Left lobe of liver (tissue), 2 donors: ENCODE results near the gene TNFSF12. TPM values are rescaled to one million over a fixed set of nuclear protein-coding genes. Genes with fewer than 3 reads are reported as not detected.
A peak's percentile ranks its signal among the peaks of the same experiment; 100 is the strongest.

Source experiments
- ATAC-seq: fragments of 200-7000 bp; cut with Tn5 transposase; one replicate; pipeline ENCODE4 v1.9.1; 2020; ENCODE audit warnings: mild to moderate bottlenecking, moderate library complexity
- DNase-seq: peaks from one replicate; pipeline ENCODE4 v3.0.0-alpha.2; 2020; ENCODE audit warnings: low spot score
- total RNA-seq: library from RNA; stranded (reverse); gene quantifications from one replicate; pipeline ENCODE4 v1.2.1, GENCODE V29; 2021
- donor health status: DM: no; HTN: no; CAD: no; lungs with moderate emphysema.
- donor health status: DM: no; HTN: yes; CAD: no.

The TNFSF12 gene
- total RNA-seq, 1 donor from 2014 or later, result 9.3 TPM

DNA sequence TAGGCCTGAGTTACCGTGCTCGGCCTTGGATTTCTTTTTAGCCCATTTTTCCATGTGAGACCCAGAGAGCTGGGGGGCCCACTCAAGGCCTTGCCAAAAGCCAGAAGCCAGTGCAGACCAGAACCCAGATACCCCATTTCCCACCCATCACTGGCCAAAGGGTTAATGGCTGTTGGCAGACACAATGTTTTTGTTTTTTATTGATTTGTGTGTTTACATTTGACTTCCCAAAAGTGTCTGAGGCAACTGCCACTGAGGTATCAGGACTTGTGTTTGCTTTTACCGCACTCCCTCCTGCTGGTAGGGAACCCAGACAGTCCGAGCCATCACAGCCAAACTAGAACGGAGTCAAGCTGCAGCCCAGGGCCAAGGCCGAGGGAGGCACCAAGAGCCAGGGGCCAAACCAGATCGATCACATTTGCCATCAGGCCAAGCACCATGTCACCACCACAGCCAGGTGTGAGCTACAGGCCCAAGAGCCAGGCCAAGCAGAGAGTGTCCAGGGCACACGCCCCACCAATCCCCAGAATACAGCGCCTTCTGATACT, 7.7 kb upstream of the TNFSF12 start:
- no peak for ATAC-seq
- no peak for DNase-seq

DNA sequence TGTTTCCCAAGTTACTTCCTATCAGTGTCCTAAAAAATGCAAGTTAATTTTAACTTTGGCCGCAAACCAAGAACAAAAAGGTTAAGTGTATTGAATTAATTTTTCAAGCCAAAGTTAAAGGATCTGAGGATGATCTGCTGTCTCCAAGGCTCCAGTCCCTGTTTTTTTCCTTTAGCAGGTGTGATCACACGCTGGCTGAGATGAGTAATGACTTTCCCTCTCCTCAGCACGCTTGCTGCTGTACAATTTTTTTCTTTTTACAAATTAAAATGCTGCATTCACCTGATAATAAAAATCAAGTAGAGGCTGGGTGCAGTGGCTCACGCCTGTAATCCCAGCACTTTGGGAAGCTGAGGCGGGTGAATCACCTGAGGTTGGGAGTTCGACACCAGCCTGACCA, 3.9 kb upstream of the TNFSF12 start:
- DNase-seq, result no peak
- ATAC-seq, result no peak

DNA sequence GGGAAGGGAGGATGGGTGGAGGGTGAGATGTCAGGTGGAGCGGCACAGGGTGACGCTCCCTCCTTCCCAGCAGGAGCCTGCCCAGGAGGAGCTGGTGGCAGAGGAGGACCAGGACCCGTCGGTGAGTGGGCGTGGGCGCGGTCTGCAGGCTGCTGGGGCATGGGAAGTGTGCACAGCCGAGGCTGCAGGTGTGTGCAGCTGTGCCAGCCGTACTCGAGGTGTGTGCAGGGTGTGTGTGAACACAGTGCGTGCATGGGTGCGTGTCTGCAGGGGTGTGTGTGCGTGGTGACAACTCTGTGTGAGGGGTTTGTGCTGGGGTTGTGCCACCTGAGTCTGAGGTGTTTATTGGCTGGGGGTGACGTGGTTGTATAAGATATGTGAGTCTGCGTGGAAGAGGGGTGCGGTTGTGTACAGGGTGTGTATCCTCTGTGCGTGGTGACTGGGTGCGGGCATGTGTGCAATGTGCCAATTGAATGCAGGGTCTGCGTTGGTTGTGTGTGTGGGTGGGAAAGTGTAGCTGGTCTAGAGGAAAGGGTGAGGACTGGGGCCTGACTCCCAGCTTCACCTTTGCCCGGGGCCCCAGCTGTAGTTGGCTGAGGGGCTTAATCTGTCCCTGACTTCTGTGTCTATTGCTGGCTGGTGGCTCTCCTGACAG, 670 bp downstream of the TNFSF12 start:
- DNase-seq (no peak), ATAC-seq (peak; percentile 56)

DNA sequence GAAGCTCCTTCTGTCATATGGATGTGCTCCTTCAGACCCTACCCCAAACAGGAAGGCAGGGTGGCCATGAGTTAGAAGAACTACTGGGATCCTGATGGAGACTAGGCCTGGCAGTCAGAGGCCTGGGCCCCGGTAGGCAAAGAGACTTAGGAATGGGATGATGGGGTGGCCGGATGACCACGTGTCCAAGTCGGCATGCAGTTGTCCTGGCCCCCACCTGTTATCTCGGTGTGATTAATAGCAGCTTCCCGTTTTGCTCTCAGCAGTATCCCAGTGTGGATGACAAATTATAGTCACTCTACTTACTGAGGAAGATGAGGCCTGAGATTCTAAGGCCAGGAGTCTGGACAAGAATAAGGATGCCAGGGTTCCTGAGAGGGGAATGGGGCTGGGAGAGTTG, 1.5 kb downstream of the TNFSF12 start:
- DNase-seq, result no peak
- ATAC-seq, result no peak

DNA sequence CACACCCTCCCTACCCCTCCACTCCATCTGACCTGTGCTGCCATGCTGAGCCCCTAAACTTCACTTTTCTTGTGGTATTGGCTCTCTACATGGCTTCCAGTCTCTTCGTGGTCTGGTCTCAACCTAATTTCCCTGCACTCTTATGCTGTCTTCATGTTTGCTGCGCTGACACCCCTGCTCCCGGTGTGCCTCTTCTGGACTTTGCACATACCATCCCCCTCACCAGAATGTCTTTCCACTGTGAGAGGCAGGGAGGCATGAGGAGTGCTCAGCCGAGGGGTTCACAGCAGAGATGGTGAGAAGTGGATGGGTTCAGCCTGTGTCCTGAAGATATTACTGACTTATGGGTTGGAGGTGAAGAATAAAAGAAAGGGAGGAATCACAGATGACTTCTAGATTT, 2.5 kb downstream of the TNFSF12 start:
- no peak for DNase-seq
- ATAC-seq, result no peak

DNA sequence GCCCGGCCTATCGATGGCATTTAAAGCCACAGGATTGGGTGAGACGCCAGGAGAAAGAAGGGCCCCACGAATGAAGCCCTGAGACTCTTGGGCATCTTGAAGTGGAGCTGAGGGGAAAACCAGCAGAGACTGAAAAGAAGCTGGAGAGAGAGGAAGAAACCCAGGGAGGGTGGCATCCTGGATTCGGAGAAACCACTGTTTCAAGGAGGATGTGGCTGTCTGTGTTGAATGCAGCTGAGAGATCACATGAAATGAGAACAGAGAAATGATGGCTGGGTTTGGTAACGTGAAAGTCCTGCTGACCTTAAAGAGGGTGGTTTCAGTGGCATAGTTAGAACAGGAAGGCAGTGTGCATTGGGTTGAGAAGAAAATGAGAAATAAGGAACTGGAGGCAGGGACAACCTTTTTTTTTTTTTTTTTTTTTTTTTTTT, 3.8 kb downstream of the TNFSF12 start:
- DNase-seq (no peak), ATAC-seq (no peak)

DNA sequence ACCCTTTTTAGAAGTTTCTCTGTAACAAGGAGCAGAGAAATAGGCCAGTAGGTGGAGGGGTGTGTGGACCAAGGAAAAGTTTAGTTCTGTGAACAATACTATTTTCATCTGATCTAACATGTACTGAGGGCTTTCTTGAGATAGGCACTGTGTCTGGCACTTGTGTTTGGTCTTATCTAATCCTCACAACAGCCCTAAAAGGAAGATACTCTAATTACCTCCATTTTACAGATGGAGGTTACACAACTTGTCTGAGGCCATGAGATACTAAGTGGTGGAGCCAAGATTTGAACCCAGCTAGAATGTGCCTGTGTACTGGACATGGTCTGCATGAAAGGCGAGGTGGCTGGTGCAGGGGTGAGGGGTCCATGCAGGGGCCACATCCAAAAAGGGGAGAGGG, 4.5 kb downstream of the TNFSF12 start:
- ATAC-seq (no peak), DNase-seq (no peak)

DNA sequence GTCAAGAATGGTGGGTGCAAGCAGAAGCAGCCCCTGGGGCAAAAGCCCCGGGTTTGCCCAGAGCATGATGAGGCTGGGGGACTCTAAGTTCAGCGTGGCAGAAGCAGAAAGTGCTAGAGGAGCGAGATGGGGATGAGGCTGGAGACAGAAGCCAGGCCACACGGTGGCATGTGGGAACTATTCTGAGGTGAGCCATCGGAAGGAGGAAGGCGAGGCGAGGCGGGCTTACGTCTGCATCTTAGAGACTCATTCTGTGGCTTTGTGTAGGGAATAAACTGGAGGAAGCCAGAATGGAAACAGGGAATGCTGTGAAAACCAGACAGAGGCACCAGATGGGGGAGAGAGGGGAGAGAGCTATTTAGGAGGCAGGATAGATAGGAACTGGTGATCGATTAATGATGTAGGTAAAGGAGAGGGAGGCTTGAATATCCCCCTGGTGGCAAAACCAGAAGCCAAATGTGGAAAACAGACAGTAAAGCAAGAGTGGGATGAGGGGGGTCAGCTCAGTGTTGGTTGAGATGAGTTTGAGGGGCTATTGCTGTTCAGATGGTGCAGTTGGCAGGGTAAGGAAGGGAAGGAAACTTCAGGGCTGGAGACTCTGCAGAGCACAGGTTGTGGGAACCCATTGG, 6.6 kb downstream of the TNFSF12 start:
- DNase-seq (no peak), ATAC-seq (no peak)

DNA sequence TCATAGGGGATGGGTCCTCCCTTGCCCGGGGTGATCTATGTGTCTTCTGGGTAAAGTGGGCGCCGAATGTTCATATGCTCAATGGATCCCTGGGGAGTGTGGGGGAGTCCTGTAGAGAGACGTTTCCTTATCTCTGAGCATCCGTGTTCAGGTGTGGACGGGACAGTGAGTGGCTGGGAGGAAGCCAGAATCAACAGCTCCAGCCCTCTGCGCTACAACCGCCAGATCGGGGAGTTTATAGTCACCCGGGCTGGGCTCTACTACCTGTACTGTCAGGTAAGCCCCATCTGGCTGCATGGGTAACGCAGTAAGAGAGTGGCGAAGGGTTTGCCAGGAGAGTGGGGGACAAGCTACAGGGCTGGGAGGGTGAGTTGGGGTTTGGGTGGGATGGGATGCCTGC, 7.8 kb downstream of the TNFSF12 start:
- ATAC-seq, result no peak

DNA sequence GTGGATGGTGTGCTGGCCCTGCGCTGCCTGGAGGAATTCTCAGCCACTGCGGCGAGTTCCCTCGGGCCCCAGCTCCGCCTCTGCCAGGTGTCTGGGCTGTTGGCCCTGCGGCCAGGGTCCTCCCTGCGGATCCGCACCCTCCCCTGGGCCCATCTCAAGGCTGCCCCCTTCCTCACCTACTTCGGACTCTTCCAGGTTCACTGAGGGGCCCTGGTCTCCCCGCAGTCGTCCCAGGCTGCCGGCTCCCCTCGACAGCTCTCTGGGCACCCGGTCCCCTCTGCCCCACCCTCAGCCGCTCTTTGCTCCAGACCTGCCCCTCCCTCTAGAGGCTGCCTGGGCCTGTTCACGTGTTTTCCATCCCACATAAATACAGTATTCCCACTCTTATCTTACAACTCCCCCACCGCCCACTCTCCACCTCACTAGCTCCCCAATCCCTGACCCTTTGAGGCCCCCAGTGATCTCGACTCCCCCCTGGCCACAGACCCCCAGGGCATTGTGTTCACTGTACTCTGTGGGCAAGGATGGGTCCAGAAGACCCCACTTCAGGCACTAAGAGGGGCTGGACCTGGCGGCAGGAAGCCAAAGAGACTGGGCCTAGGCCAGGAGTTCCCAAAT, 8.4 kb downstream of the TNFSF12 start:
- ATAC-seq, result no peak
- DNase-seq, result no peak

More for the DNA sequence above, 7.8 kb downstream of the TNFSF12 start:
- no peak for DNase-seq

DNA sequence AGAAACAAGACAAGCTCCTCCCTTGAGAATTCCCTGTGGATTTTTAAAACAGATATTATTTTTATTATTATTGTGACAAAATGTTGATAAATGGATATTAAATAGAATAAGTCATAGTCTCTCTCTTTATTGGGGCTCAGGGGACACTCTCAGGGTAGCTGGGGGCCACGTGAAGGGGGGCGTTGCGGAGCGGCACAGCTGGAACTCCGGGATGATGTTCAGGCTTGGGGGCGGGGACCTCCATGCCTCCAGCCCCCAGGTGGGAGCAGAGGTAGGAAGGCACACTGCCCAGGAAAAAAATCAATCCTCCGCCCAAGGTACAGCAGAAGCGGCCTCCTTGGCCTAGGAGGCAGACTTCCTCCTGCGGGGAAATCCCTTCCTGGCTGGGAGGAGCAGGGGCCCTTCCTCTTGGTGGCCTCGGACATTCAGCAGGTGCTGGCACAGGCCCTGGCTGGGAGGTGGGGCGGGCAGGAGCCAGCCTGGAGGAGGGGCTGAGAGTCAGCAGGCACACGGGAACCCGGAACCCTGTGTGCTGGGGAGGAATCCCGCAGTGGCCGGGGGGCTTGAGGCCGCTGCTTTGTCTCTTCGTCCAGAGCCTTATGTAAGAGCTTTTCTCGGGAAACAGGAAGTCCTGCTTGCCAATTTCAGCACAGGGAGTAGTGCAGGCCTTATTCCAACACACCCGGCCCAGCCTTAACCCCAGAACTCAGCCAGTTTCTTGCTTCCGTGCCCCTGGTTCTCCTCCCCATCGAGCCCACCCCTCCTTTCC, 9.1 kb downstream of the TNFSF12 start:
- ATAC-seq, result peak; percentile 63

DNA sequence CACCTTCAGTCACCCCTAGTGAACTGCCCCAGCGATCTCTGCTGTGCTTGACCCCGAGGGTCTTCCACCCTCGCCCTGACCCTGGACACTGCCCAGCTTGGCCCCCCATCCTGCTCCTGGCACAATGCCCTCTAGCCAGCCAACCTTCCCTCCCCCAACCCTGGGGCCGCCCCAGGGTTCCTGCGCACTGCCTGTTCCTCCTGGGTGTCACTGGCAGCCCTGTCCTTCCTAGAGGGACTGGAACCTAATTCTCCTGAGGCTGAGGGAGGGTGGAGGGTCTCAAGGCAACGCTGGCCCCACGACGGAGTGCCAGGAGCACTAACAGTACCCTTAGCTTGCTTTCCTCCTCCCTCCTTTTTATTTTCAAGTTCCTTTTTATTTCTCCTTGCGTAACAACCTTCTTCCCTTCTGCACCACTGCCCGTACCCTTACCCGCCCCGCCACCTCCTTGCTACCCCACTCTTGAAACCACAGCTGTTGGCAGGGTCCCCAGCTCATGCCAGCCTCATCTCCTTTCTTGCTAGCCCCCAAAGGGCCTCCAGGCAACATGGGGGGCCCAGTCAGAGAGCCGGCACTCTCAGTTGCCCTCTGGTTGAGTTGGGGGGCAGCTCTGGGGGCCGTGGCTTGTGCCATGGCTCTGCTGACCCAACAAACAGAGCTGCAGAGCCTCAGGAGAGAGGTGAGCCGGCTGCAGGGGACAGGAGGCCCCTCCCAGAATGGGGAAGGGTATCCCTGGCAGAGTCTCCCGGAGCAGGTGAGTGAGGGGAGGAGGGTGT, 9.9 kb downstream of the TNFSF12 start, which contains the start of gene TNFSF13:
Gene TNFSF13 (plus strand): TSS at position 207 of the 776 bp plus-strand sequence. CDS start 290 bp downstream, at position 497.
- ATAC-seq (peak; percentile 6), DNase-seq (peak; percentile 69)

More for the DNA sequence above, 9.1 kb downstream of the TNFSF12 start:
- peak; percentile 86 for DNase-seq

DNA sequence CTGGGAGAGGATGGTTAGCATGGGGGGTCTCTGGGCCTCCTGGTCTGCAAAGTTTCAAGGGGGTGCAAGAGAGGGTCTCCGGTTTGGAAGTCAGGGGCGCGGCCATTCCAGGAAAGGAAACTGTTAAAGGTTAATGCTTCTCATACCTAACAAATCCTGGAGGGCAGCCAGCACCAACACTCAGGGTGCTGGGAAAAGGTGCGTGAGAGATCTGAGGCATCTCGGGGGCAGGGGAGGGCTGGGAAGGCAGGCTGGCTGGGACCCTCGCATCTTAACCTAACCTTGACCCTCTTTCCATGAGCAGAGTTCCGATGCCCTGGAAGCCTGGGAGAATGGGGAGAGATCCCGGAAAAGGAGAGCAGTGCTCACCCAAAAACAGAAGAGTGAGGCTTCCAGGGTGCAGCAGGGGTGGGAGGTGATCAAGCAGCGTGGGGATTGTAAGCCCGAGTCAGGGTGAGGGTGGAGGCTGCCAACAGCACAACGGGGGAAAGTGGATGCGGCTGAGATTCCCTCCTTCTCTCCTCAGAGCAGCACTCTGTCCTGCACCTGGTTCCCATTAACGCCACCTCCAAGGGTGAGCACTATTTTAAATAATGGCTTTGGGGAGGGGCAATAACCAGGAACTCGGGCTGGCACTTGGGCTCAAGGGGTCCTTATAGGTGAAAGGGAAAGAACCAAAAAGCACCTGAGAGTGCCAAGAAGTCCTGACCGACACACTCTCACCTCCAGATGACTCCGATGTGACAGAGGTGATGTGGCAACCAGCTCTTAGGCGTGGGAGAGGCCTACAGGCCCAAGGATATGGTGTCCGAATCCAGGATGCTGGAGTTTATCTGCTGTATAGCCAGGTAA, 10.7 kb downstream of the TNFSF12 start:
- DNase-seq, result no peak
- no peak for ATAC-seq

DNA sequence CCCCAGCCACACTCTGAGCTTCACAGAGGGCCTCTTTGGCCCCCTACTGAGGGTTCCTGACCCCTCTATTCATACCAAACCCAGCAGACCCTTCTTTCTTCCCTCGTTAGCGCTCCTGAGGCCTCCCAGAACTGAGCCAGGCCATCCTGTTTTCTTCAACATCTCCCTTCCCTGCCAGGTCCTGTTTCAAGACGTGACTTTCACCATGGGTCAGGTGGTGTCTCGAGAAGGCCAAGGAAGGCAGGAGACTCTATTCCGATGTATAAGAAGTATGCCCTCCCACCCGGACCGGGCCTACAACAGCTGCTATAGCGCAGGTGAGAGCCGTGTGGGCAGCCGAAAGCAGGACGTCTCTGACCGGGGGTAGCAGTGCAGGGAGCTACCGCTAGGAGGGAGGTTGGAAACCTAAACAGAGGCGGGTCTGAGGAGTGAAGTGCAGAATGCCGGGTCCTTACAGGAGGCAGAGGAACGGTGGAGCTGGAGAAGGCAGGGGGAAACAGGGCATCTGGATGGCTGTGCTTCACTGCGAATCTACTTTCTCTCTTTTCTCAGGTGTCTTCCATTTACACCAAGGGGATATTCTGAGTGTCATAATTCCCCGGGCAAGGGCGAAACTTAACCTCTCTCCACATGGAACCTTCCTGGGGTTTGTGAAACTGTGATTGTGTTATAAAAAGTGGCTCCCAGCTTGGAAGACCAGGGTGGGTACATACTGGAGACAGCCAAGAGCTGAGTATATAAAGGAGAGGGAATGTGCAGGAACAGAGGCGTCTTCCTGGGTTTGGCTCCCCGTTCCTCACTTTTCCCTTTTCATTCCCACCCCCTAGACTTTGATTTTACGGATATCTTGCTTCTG, 11.5 kb downstream of the TNFSF12 start:
- ATAC-seq (peak; percentile 50), DNase-seq (peak; percentile 69)

DNA sequence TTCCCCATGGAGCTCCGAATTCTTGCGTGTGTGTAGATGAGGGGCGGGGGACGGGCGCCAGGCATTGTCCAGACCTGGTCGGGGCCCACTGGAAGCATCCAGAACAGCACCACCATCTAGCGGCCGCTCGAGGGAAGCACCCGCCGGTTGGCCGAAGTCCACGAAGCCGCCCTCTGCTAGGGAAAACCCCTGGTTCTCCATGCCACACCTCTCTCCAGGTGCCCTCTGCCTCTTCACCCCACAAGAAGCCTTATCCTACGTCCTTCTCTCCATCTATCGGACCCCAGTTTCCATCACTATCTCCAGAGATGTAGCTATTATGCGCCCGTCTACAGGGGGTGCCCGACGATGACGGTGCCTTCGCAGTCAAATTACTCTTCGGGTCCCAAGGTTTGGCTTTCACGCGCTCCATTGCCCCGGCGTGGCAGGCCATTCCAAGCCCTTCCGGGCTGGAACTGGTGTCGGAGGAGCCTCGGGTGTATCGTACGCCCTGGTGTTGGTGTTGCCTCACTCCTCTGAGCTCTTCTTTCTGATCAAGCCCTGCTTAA, 12.2 kb downstream of the TNFSF12 start:
- ATAC-seq (peak; percentile 85), DNase-seq (peak; percentile 95)

DNA sequence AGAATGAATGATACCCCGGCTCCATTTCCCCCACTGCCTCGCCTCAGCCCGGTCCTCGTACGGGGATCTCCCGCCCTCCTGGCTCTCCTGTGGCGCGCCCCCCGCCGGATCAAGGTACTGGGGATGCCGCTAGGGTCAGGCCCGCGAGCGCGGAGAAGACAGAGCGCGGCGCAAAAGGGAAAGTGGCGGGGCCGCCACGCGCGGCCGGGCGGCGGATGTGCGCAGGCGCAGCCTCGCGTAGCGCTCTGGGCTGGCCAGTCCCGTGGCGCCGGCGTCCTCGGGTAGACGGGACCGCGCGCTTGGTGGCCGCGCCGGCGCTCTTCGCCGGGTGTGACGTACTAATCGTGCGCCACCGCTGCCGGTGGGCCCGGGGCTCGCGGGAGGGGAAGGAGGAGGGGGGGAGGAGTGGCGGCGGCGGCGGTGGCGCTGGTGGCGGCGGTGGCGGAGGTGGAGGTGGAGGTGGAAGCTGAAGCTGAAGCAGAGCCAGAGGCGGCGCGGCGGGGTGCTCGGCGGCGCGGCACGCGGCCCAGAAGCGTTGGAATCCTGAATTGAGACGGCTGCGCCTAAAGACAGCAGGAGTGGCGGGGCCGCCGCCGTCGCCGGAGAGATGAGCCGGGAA, 12.8 kb downstream of the TNFSF12 start, which contains the start of gene SENP3:
Gene SENP3 (plus strand): TSS at position 331 of the 619 bp plus-strand sequence. CDS start 1,158 bp downstream, outside the sequence.
- peak; percentile 76 for ATAC-seq
- DNase-seq, result peak; percentile 93

DNA sequence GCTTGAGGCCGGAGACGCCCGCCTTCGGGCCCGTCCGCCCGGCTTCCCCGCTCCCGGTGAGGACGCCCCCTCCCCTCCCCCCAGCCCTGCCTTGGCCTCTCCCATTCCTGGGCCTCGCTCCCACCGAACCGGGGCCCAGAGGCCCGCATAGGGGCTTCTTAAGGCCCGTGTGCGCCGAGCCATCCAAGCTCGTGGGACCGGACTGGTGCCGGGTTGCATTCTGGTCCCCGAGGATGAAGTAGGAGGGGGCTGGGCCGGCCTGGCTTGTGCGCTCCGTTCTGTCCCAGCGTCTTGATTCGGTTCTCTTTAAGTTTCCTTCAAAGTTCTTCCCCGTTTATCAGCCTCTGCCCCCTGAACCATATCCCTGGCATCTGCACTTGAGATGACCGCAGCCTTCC, 13.3 kb downstream of the TNFSF12 start:
- no peak for ATAC-seq
- no peak for DNase-seq
